Upper lobe of left lung (tissue), 6 donors: ENCODE measurements around the gene MAD1L1. TPM values are rescaled to one million over a fixed set of nuclear protein-coding genes. Genes with fewer than 3 reads are reported as not detected.
A peak's percentile ranks its signal among the peaks of the same experiment; 100 is the strongest.

Experiments
- ATAC-seq, 2 donors: fragments of 200-7000 bp; cut with Tn5 transposase; one replicate each; pipeline ENCODE4 v1.9.1; 2022; ENCODE audit warnings: mild to moderate bottlenecking in 2 of 2, moderate library complexity in 2 of 2; ENCODE audit not compliant: low FRiP score in 2 of 2
- DNase-seq, 2 donors: peaks; one replicate each; pipeline ENCODE4 v3.0.0-alpha.2; 2019 to 2020
- H3K27ac ChIP-seq, 4 donors: fragments of 200-600 bp; sonication (generic); one replicate each; pipeline ENCODE4 v1.5.1; 2016 to 2019
- H3K27me3 ChIP-seq, 4 donors: fragments of 200-600 bp; sonication (generic); one replicate each; pipeline ENCODE4 v1.5.1; 2017 to 2019
- H3K36me3 ChIP-seq, 4 donors: fragments of 200-600 bp; sonication (generic); one replicate each; pipeline ENCODE4 v1.5.1; 2016 to 2019
- H3K4me1 ChIP-seq, 4 donors: fragments of 200-600 bp; sonication (generic); one replicate each; pipeline ENCODE4 v1.5.1; 2018 to 2019
- H3K4me3 ChIP-seq, 4 donors: fragments of 200-600 bp; sonication (generic); one replicate each; pipeline ENCODE4 v1.5.1; 2017 to 2019; ENCODE audit warnings: mild to moderate bottlenecking in 2 of 4, moderate library complexity in 1 of 4
- H3K9me3 ChIP-seq, 4 donors: fragments of 200-600 bp; sonication (generic); one replicate each; pipeline ENCODE4 v1.5.1; 2018 to 2019
- CTCF ChIP-seq, 6 experiments: fragments of 450-650 bp in 4 of 6; fragments of 200-600 bp in 2 of 6; sonication (generic) in 2 of 6; IDR thresholded peaks; one replicate each; pipeline ENCODE4 v1.5.1; 2016 to 2019; ENCODE audit warnings: antibody characterized with exemption in 6 of 6
- EP300 ChIP-seq, 4 donors: sonication (generic); formaldehyde crosslinking; IDR thresholded peaks; one replicate each; pipeline ENCODE4 v1.5.1; 2017; ENCODE audit warnings: antibody characterized with exemption in 4 of 4, control low read depth in 2 of 4
- POLR2A ChIP-seq, 4 donors: fragments of 450-650 bp; IDR thresholded peaks; one replicate each; pipeline ENCODE4 v1.5.1; 2016 to 2017; ENCODE audit warnings: antibody characterized with exemption in 4 of 4, mild to moderate bottlenecking in 2 of 4
- POLR2AphosphoS5 ChIP-seq, 2 donors: sonication (generic); formaldehyde crosslinking; IDR thresholded peaks; one replicate each; pipeline ENCODE4 v1.5.1; 2017; ENCODE audit warnings: antibody characterized with exemption in 2 of 2
- WGBS, 2 donors: methylation state at CpG; one replicate each; pipeline ENCODE4 v1.1.5; 2017 to 2018; 5-methylcytosine and 5-hydroxymethylcytosine counted together
- total RNA-seq, 6 donors: library from RNA; depleted of rRNA in 4 of 6; stranded (reverse); fragments of >200 nt in 4 of 6; gene quantifications; one replicate each; pipeline versions ENCODE4 v1.1.0 to v1.2.1, GENCODE V29; 2016 to 2021
- donor health status: DM: no; HTN: no; CAD: no; lungs with moderate emphysema.
- donor health status: DM: no; HTN: yes; CAD: no; lungs with severe emphysema.

The MAD1L1 gene
- total RNA-seq, 6 donors from 2014 or later, result 40.6 to 364 (median 65.6) TPM

GRCh38 chr7:2086229-2086628 is 146.5 kb downstream of the MAD1L1 start:
- DNase-seq, result peak in 1 of 2 donors; percentile 33
- 87 to 93% methylated on average over 9 to 13 of the region's 13 CpGs for WGBS, 2 donors
- no peak for ATAC-seq
- H3K36me3 ChIP-seq, result peaks cover 0 to 6% (median 2%) of the 10 kb centered on the region in 4 donors
- TF ChIP-seq EP300 (IDR thresholded peaks at IDR 0.05), result no peak
- TF ChIP-seq CTCF (IDR thresholded peaks at IDR 0.05), result no peak
- no peak for TF ChIP-seq POLR2A (IDR thresholded peaks at IDR 0.05)
- TF ChIP-seq POLR2AphosphoS5 (IDR thresholded peaks at IDR 0.05), result no peak
- H3K27me3 ChIP-seq, result no peaks in the 10 kb centered on the region
- H3K9me3 ChIP-seq, result no peaks in the 10 kb centered on the region
- H3K4me1 ChIP-seq, result no peaks in the 10 kb centered on the region
- no peak overlapping the region for H3K27ac ChIP-seq
- H3K4me3 ChIP-seq, result no peak overlapping the region

- peaks cover 0 to 6% (median 2%) of the 10 kb centered on the region in 4 donors for H3K36me3 ChIP-seq
- DNase-seq (peak in 1 of 2 donors; percentile 64), ATAC-seq (peak in 1 of 2 donors; percentile 5)
- no peaks in the 10 kb centered on the region for H3K4me1 ChIP-seq
- no peaks in the 10 kb centered on the region for H3K27me3 ChIP-seq
- no peak overlapping the region for H3K4me3 ChIP-seq
- no peaks in the 10 kb centered on the region for H3K9me3 ChIP-seq
- no peak for TF ChIP-seq POLR2A (IDR thresholded peaks at IDR 0.05)
- TF ChIP-seq POLR2AphosphoS5 (IDR thresholded peaks at IDR 0.05), result no peak
- no peak for TF ChIP-seq CTCF (IDR thresholded peaks at IDR 0.05)
- TF ChIP-seq EP300 (IDR thresholded peaks at IDR 0.05), result no peak
- H3K27ac ChIP-seq, result no peak overlapping the region
- WGBS, 2 donors, result 97% methylated on average over 16 of the region's 16 CpGs; no CpG with 5 or more reads in 1 of the 2 donors
Observed at GRCh38 chr7:2085804-2086203, 146.9 kb downstream of the MAD1L1 start.

DNA sequence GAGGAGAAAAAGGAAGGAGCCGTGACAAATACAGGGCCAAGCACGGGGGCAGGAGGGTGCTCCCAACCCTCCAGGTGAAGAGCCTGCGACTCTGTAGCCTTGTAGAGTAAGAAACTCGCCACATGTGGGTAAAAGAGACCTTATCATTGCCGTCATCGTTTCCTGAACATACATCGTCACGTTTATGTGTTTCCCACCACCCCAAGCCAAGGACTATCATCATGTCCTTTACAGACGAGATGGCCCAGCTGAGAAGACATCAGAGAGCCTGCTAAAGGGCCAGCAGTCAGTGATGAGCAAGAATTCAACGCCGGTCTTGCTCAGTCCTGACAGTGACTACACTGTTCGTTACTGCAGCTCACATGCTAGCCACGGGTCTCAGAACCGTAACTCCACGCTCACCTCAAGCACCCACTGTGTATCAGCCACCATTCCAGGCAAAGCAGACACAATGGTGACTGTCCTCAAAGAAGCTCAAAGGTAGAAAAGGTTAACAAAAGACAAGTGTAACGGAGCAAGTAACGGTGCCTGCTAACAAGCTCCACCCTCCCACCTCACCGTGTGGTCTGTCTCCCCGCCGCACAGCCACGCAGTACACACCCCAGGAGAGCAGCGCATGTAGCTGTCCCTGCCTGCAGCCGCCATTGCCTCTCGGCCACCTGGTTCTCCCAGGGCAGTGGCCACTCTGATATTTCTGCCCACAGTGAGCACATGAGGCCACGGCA is 147.8 kb downstream of the MAD1L1 start:
- Histone ChIP-seq H3K4me1 (no peaks in the 10 kb centered on the region), H3K36me3 (peaks cover 0 to 6% (median 2%) of the 10 kb centered on the region in 4 donors), H3K27ac (no peak overlapping the region), H3K9me3 (no peaks in the 10 kb centered on the region), H3K4me3 (no peak overlapping the region), H3K27me3 (no peaks in the 10 kb centered on the region)
- 84 to 90% methylated on average over 19 to 25 of the region's 25 CpGs for WGBS, 2 donors
- ATAC-seq (no peak), DNase-seq (peak in 1 of 2 donors; percentile 36)
- TF ChIP-seq EP300 (IDR thresholded peaks at IDR 0.05) (no peak), POLR2A (IDR thresholded peaks at IDR 0.05) (no peak), CTCF (IDR thresholded peaks at IDR 0.05) (no peak), POLR2AphosphoS5 (IDR thresholded peaks at IDR 0.05) (no peak)

DNA sequence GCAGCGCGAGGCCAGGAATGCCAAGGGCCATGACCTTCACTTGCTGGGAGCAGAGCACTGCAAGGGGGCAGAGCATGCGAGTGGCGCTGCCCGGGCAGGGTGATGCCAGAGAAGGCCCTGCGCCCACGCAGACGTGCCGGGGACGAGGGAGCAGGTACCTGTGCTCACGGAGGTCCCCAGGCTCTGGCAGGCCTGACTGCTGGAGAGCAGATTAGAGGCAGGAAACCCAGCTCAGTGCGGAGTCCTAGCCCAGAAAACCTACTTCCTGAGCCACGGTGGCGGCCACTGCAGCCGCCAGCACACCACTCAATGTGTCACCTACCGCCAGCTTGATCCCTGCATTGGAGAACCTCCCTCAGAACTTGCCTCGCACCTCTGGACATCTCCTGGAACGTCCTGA is 148.4 kb downstream of the MAD1L1 start:
- DNase-seq, result peak in 1 of 2 donors; percentile 76
- Histone ChIP-seq H3K27ac (no peak overlapping the region), H3K4me1 (no peaks in the 10 kb centered on the region), H3K9me3 (no peaks in the 10 kb centered on the region), H3K4me3 (no peak overlapping the region), H3K27me3 (no peaks in the 10 kb centered on the region), H3K36me3 (peaks cover 0 to 6% (median 2%) of the 10 kb centered on the region in 4 donors)
- no peak for TF ChIP-seq POLR2A (IDR thresholded peaks at IDR 0.05)
- TF ChIP-seq EP300 (IDR thresholded peaks at IDR 0.05), result no peak
- no peak for TF ChIP-seq CTCF (IDR thresholded peaks at IDR 0.05)
- TF ChIP-seq POLR2AphosphoS5 (IDR thresholded peaks at IDR 0.05), result no peak
- no peak for ATAC-seq
- WGBS, 2 donors, result 84 to 85% methylated on average over 18 of the region's 18 CpGs

- Histone ChIP-seq H3K27ac (no peak overlapping the region), H3K36me3 (peaks cover 0 to 6% (median 2%) of the 10 kb centered on the region in 4 donors), H3K9me3 (no peaks in the 10 kb centered on the region), H3K4me3 (no peak overlapping the region), H3K27me3 (no peaks in the 10 kb centered on the region), H3K4me1 (no peaks in the 10 kb centered on the region)
- TF ChIP-seq POLR2AphosphoS5 (IDR thresholded peaks at IDR 0.05) (no peak), CTCF (IDR thresholded peaks at IDR 0.05) (no peak), POLR2A (IDR thresholded peaks at IDR 0.05) (no peak), EP300 (IDR thresholded peaks at IDR 0.05) (no peak)
- 94% methylated on average over 17 of the region's 17 CpGs for WGBS, 2 donors
- ATAC-seq (no peak), DNase-seq (peak in 1 of 2 donors; percentile 70)
Observed at GRCh38 chr7:2083362-2083761, 149.4 kb downstream of the MAD1L1 start.
